Activated T-cell treated with anti-CD3 and anti-CD28 coated beads for 4 hours (primary cell): Measurements from ENCODE around the gene DCT.

Source experiments
- DNase-seq: peaks from one replicate; pipeline ENCODE4 v3.0.0-alpha.2; 2020

Gene DCT

GRCh38 chr13:94390881-94391280, 88.6 kb downstream of the DCT start:
- DNase-seq, result no peak

- no peak for DNase-seq
Observed at GRCh38 chr13:94389604-94390351, 89.7 kb downstream of the DCT start.

- DNase-seq, result no peak
Observed at GRCh38 chr13:94387047-94387446, 92.4 kb downstream of the DCT start.
